T-helper 1 cell (primary cell): ENCODE results near the gene MPV17L.
"Not testable (repeated sequence)": the region's sequence is repeated elsewhere in the genome, so short reads cannot be mapped to it uniquely, and the experiment has no call there.

Experiments used
- DNase-seq, 5 donors: peaks; one replicate each; pipeline ENCODE4 v3.0.0-alpha.2; 2012 to 2020
- total RNA-seq, 4 donors: gene quantifications; one replicate each; lab custom pipeline; 2026; lab: John Stamatoyannopoulos, UW

The MPV17L gene
- 0 reads per million in 4 donors for total RNA-seq

- DNase-seq = not testable (repeated sequence)
These were observed at the start of gene MPV17L for GRCh38 chr16:15395631-15396508. TSS of gene MPV17L (plus strand) at chr16:15395754. CDS start at chr16:15395898, 144 bp downstream.

GRCh38 chr16:15348721-15349120 lies 46.8 kb upstream of the MPV17L start:
- not testable (repeated sequence) for DNase-seq

- DNase-seq = not testable (repeated sequence)
These were observed 44.3 kb upstream of the MPV17L start for GRCh38 chr16:15351251-15351650.

DNA sequence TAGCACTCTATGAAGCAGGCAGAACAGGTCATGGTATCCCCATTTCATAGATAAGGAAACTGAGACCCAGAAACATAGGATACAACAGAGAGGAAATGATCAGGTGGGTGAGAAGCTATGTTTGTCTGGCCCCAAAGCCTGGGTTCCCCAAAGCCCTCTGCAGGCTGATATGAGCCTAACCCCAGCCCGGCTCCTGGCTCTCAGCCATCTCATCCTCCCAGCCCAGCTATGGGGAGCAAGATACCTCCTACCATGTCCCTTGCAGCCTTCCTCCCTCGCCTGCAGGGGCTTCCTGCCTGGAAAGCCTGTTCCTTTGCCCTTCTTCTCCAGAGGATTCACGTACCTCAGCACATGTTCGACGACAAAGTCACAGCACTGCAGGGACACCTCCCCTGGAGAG lies 43.8 kb upstream of the MPV17L start:
- not testable (repeated sequence) for DNase-seq

GRCh38 chr16:15352852-15353251 lies 42.7 kb upstream of the MPV17L start:
- DNase-seq = not testable (repeated sequence)

- DNase-seq = not testable (repeated sequence)
These were observed 40.7 kb upstream of the MPV17L start for GRCh38 chr16:15354846-15355245.

- not testable (repeated sequence) for DNase-seq
These were observed 38.1 kb upstream of the MPV17L start for GRCh38 chr16:15357495-15357894.

DNA sequence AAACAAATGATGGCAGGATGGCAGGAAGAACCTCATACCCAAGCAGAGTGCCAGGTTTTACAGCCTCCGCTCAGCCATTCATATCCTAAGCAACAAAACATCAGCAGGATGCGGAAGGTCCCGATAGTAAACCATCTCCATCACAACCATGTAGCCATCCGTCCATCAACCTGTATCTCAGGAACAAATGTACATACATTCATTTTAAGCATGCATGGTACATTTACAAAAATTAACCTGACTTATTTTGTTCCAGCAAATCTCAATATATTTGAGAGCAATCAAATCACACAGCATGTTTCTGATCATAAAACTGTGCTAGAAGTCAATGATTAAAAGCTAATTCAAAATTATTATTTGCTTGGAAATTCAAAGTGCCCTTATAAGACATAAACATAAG lies 17.4 kb upstream of the MPV17L start, which contains the start of gene NPIPA5:
Gene NPIPA5 (minus strand): TSS at position 101 of the 400 bp plus-strand sequence. CDS start 0 bp downstream, at position 101.
- not testable (repeated sequence) for DNase-seq

GRCh38 chr16:15382810-15383209 lies 12.7 kb upstream of the MPV17L start:
- not testable (repeated sequence) for DNase-seq

DNA sequence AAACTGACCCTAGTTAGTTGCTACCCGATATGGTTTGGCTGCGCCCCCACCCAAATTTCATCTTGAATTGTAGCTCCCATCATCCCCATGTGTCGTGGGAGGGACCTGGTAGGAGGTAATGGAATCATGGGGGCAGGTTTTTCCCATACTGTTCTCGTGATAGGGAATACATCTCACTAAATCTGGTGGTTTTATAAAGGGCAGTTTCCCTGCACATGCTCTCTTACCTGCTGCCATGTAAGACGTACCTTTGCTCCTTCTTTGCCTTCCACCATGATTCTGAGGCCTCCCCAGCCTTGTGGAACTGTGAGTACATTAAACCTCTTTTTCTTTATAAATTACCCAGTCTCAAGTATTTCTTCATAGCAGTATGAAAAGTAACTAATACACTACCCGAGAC lies 7.5 kb upstream of the MPV17L start:
- DNase-seq = not testable (repeated sequence)

- not testable (repeated sequence) for DNase-seq
These were observed 5.6 kb upstream of the MPV17L start for GRCh38 chr16:15389916-15390315.

DNA sequence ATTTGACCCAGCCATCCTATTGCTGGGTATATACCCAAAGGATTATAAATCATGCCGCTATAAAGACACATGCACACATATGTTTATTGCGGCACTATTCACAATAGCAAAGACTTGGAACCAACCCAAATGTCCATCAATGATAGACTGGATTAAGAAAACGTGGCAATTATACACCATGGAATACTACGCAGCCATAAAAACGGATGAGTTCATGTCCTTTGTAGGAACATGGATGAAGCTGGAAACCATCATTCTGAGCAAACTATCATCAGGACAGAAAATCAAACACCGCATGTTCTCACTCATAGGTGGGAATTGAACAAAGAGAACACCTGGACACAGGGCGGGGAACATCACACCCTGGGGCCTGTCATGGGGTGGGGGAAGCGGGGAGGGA lies 2.5 kb upstream of the MPV17L start:
- DNase-seq = not testable (repeated sequence)

GRCh38 chr16:15396509-15396829 lies 915 bp downstream of the MPV17L start:
- DNase-seq = not testable (repeated sequence)

GRCh38 chr16:15396948-15397594 lies 1.5 kb downstream of the MPV17L start:
- DNase-seq = no peak

- DNase-seq = no peak
These were observed 3.2 kb downstream of the MPV17L start for GRCh38 chr16:15398618-15399316.

GRCh38 chr16:15399317-15399716 lies 3.8 kb downstream of the MPV17L start:
- no peak for DNase-seq

DNA sequence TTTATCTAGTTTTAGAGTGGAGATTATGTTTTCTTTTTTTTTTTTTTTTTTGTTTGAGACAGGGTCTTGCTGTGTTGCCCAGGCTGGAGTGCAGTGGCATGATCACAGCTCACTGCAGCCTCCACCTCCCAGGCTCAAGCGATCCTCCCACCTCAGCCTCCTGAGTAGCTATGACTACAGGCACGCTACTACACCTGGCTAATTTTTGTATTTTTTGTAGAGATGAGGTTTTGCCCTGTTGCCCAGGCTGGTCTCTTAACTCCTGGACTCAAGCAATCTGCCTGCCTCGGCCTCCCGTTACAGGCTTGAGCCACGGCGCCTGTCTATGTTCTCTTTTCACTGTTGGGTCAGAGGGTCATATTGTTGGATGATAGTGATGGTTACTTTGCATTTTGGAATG lies 4.8 kb downstream of the MPV17L start:
- DNase-seq = not testable (repeated sequence)

GRCh38 chr16:15401972-15402371 lies 6.4 kb downstream of the MPV17L start:
- DNase-seq = no peak

GRCh38 chr16:15403392-15403995 lies 7.9 kb downstream of the MPV17L start:
- DNase-seq = no peak

GRCh38 chr16:15404091-15404490 lies 8.5 kb downstream of the MPV17L start:
- not testable (repeated sequence) for DNase-seq

GRCh38 chr16:15404792-15405191 lies 9.2 kb downstream of the MPV17L start:
- no peak for DNase-seq

DNA sequence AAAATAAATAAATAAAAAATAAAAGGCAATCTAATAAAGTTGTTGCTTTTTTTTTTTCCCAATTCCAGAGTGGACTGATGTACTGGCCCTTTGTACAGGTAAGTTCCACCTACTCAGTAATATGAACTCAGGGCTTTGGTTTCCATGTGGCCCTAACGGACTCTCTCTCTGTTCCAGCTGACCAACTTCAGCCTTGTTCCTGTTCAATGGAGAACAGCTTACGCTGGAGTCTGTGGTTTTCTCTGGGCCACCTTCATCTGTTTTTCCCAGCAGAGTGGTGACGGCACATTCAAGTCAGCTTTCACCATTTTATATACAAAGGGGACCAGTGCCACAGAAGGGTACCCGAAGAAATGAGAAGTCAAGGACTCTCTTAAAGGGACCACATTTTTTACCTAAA lies 12.2 kb downstream of the MPV17L start:
- DNase-seq = not testable (repeated sequence)

- DNase-seq = not testable (repeated sequence)
These were observed 13.9 kb downstream of the MPV17L start for GRCh38 chr16:15409476-15409875.
